ENCODE results near the gene ACSL4.
"Not testable (repeated sequence)": the region's sequence is repeated elsewhere in the genome, so short reads cannot be mapped to it uniquely, and the experiment has no call there.

The ACSL4 gene

GRCh38 chrX:109679820-109680219, 53.2 kb downstream of the ACSL4 start:
- H3K4me1 ChIP-seq (ENCODE audit: low read depth, poor library complexity, severe bottlenecking): peaks cover 25% of the 10 kb centered on the region
- H3K9ac ChIP-seq: no peak overlapping the region
- no peaks in the 10 kb centered on the region for H3K36me3 ChIP-seq (ENCODE audit: insufficient read depth)
- TF ChIP-seq, protein P1, sequence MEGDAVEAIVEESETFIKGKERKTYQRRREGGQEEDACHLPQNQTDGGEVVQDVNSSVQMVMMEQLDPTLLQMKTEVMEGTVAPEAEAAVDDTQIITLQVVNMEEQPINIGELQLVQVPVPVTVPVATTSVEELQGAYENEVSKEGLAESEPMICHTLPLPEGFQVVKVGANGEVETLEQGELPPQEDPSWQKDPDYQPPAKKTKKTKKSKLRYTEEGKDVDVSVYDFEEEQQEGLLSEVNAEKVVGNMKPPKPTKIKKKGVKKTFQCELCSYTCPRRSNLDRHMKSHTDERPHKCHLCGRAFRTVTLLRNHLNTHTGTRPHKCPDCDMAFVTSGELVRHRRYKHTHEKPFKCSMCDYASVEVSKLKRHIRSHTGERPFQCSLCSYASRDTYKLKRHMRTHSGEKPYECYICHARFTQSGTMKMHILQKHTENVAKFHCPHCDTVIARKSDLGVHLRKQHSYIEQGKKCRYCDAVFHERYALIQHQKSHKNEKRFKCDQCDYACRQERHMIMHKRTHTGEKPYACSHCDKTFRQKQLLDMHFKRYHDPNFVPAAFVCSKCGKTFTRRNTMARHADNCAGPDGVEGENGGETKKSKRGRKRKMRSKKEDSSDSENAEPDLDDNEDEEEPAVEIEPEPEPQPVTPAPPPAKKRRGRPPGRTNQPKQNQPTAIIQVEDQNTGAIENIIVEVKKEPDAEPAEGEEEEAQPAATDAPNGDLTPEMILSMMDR (conservative IDR thresholded peaks at IDR 0.05; ENCODE audit: low read depth, low read length): no peak
- H3K27me3 ChIP-seq (ENCODE audit: insufficient read depth, low read depth): no peaks in the 10 kb centered on the region
- no peak overlapping the region for H3K27ac ChIP-seq
- H3K79me2 ChIP-seq (ENCODE audit: insufficient read depth, low read depth): no peaks in the 10 kb centered on the region
- no peak overlapping the region for H3K4me3 ChIP-seq (IDR thresholded peaks at IDR 0.05; ENCODE audit: insufficient read depth, low read depth, low read length)
- no peak overlapping the region for H3K4me2 ChIP-seq
- no peaks in the 10 kb centered on the region for H4K20me1 ChIP-seq (ENCODE audit: insufficient read depth)
- no peak overlapping the region for H2AFZ ChIP-seq (ENCODE audit: low read depth)

- Histone ChIP-seq H3K4me2 (no peak overlapping the region), H3K36me3 (ENCODE audit: insufficient read depth) (no peaks in the 10 kb centered on the region), H4K20me1 (ENCODE audit: insufficient read depth) (no peaks in the 10 kb centered on the region), H3K4me1 (ENCODE audit: low read depth, poor library complexity, severe bottlenecking) (no peaks in the 10 kb centered on the region), H3K9ac (no peak overlapping the region), H2AFZ (ENCODE audit: low read depth) (no peak overlapping the region), H3K27ac (no peak overlapping the region), H3K27me3 (ENCODE audit: insufficient read depth, low read depth) (no peaks in the 10 kb centered on the region), H3K4me3 (IDR thresholded peaks at IDR 0.05; ENCODE audit: insufficient read depth, low read depth, low read length) (no peak overlapping the region), H3K79me2 (ENCODE audit: insufficient read depth, low read depth) (no peaks in the 10 kb centered on the region)
- TF ChIP-seq, protein P1 (conservative IDR thresholded peaks at IDR 0.05; ENCODE audit: low read depth, low read length): no peak
Measured at GRCh38 chrX:109672239-109672638, 60.8 kb downstream of the ACSL4 start.

GRCh38 chrX:109671170-109671569, 61.9 kb downstream of the ACSL4 start:
- H3K4me2 ChIP-seq; H3K27ac ChIP-seq; H3K36me3 ChIP-seq (ENCODE audit: insufficient read depth); H3K79me2 ChIP-seq (ENCODE audit: insufficient read depth, low read depth); H4K20me1 ChIP-seq (ENCODE audit: insufficient read depth); H2AFZ ChIP-seq (ENCODE audit: low read depth); H3K9ac ChIP-seq; H3K4me1 ChIP-seq (ENCODE audit: low read depth, poor library complexity, severe bottlenecking); H3K4me3 ChIP-seq (IDR thresholded peaks at IDR 0.05; ENCODE audit: insufficient read depth, low read depth, low read length); H3K27me3 ChIP-seq (ENCODE audit: insufficient read depth, low read depth): not testable (repeated sequence)

GRCh38 chrX:109667986-109668385, 65.1 kb downstream of the ACSL4 start:
- Histone ChIP-seq H4K20me1 (ENCODE audit: insufficient read depth) (no peaks in the 10 kb centered on the region), H3K27ac (no peak overlapping the region), H3K4me2 (no peak overlapping the region), H3K36me3 (ENCODE audit: insufficient read depth) (no peaks in the 10 kb centered on the region), H2AFZ (ENCODE audit: low read depth) (no peak overlapping the region), H3K27me3 (ENCODE audit: insufficient read depth, low read depth) (no peaks in the 10 kb centered on the region), H3K4me3 (IDR thresholded peaks at IDR 0.05; ENCODE audit: insufficient read depth, low read depth, low read length) (no peak overlapping the region), H3K79me2 (ENCODE audit: insufficient read depth, low read depth) (no peaks in the 10 kb centered on the region), H3K9ac (no peak overlapping the region), H3K4me1 (ENCODE audit: low read depth, poor library complexity, severe bottlenecking) (no peaks in the 10 kb centered on the region)
- TF ChIP-seq, protein P1 (conservative IDR thresholded peaks at IDR 0.05; ENCODE audit: low read depth, low read length): no peak

GRCh38 chrX:109660435-109661143, 72.5 kb downstream of the ACSL4 start:
- Histone ChIP-seq H3K79me2 (ENCODE audit: insufficient read depth, low read depth) (no peaks in the 10 kb centered on the region), H4K20me1 (ENCODE audit: insufficient read depth) (no peaks in the 10 kb centered on the region), H3K4me1 (ENCODE audit: low read depth, poor library complexity, severe bottlenecking) (no peaks in the 10 kb centered on the region), H3K36me3 (ENCODE audit: insufficient read depth) (no peaks in the 10 kb centered on the region; the same call in 1 of the 2 replicates), H3K27me3 (ENCODE audit: insufficient read depth, low read depth) (no peaks in the 10 kb centered on the region), H3K4me2 (no peak overlapping the region), H3K9ac (no peak overlapping the region), H3K27ac (no peak overlapping the region), H3K4me3 (IDR thresholded peaks at IDR 0.05; ENCODE audit: insufficient read depth, low read depth, low read length) (no peak overlapping the region), H2AFZ (ENCODE audit: low read depth) (no peak overlapping the region)
- TF ChIP-seq, protein P1 (conservative IDR thresholded peaks at IDR 0.05; ENCODE audit: low read depth, low read length): no peak

All from KMS-11 (cell line).